Adrenal gland (tissue), 12 donors: ENCODE results near the gene SEMA6D. TPM values are rescaled to one million over a fixed set of nuclear protein-coding genes. Genes with fewer than 3 reads are reported as not detected.

ENCODE experiments used
- DNase-seq, 7 donors: peaks; one replicate each; pipeline ENCODE4 v3.0.0-alpha.2; 2019 to 2020
- H3K27ac ChIP-seq, 5 donors: fragments of 200-600 bp; sonication (generic) in 4 of 5; 1 replicate in 3 of 5; 2 replicates in 2 of 5; pipeline versions ENCODE4 v1.5.1 to v1.8.0; 2016 to 2020; ENCODE audit warnings: mild to moderate bottlenecking in 1 of 5
- H3K27me3 ChIP-seq: fragments of 200-600 bp; 2 replicates; pipeline ENCODE4 v1.8.0; 2021
- H3K36me3 ChIP-seq, 2 donors: fragments of 200-600 bp; replicated peaks in 1 of 2; 1 replicate in 1 of 2; 2 replicates in 1 of 2; pipeline versions ENCODE4 v1.5.1 to v1.8.0; 2018 to 2022
- H3K4me1 ChIP-seq, 2 donors: fragments of 200-600 bp; replicated peaks in 1 of 2; 1 replicate in 1 of 2; 2 replicates in 1 of 2; pipeline versions ENCODE4 v1.5.1 to v1.8.0; 2018 to 2021
- H3K4me3 ChIP-seq, 4 donors: fragments of 200-600 bp; sonication (generic) in 3 of 4; one replicate each; pipeline ENCODE4 v1.5.1; 2016 to 2018
- H3K9me3 ChIP-seq, 3 donors: fragments of 200-600 bp; sonication (generic) in 1 of 3; replicated peaks in 1 of 3; 1 replicate in 2 of 3; 2 replicates in 1 of 3; pipeline versions ENCODE4 v1.5.1 to v1.8.0; 2016 to 2021
- CTCF ChIP-seq, 6 experiments: fragments of 450-650 bp in 4 of 6; fragments of 200-600 bp in 2 of 6; sonication (generic) in 1 of 6; IDR thresholded peaks; 1 replicate in 5 of 6; 2 replicates in 1 of 6; pipeline versions ENCODE4 v1.5.1 to v1.8.0; 2016 to 2021; ENCODE audit warnings: antibody characterized with exemption in 6 of 6, mild to moderate bottlenecking in 2 of 6, moderate library complexity in 1 of 6
- POLR2A ChIP-seq, 2 donors: fragments of 450-650 bp; IDR thresholded peaks; one replicate each; pipeline ENCODE4 v1.6.1; 2017; ENCODE audit warnings: antibody characterized with exemption in 2 of 2, mild to moderate bottlenecking in 2 of 2, moderate library complexity in 1 of 2
- WGBS, 4 donors: extraction: QIAGEN DNeasy Blood & Tissue Kit in 2 of 4; methylation state at CpG; one replicate each; pipeline versions ENCODE4 v1.1.5 to v1.1.7; 2013 to 2017; 5-methylcytosine and 5-hydroxymethylcytosine counted together
- intact Hi-C, 2 donors: fragments of 100-400 bp; cut with DNase I; formaldehyde crosslinking; loops; one replicate each; pipeline versions ENCODE4 v1.14.1 to v1.15.0; 2022 to 2023
- polyA plus RNA-seq, 3 donors: library from polyadenylated mRNA; stranded (reverse); fragments of 200-250 nt in 2 of 3; fragments of 350-450 nt in 1 of 3; fragmentation: Illumina TruSeq in 1 of 3; extraction: RNeasy Lipid Tissue Mini Kit (QIAGEN cat#74804) in 1 of 3; gene quantifications; one replicate each; pipeline ENCODE4 v1.2.3, GENCODE V29; 2013 to 2014
- total RNA-seq, 9 donors: library from RNA; depleted of rRNA in 4 of 9; stranded (reverse); fragments of >200 nt in 4 of 9; fragments of 120-200 nt in 1 of 9; fragmentation: NEBNext Ultra II Directional in 1 of 9; extraction: Animal tissue kit (Norgen Biotek cat#: 25700) in 1 of 9; gene quantifications; one replicate each; pipeline versions ENCODE4 v1.1.0 to v1.2.4, GENCODE V29; 2013 to 2023
- donor health status: healthy with polysubstance abuse.
- donor health status: Bipolar disorder and iron deficiency.
- donor health status: DM: yes; HTN: yes; CAD: no.
- donor health status: DM: no; HTN: no; CAD: no.
- donor health status: DM: no; HTN: no; CAD: no.
- donor health status: DM: yes; HTN: yes; CAD: no.

The SEMA6D gene
- total and polyA plus RNA-seq, 12 donors: 0.30 to 10.3 (median 2.5) TPM

DNA sequence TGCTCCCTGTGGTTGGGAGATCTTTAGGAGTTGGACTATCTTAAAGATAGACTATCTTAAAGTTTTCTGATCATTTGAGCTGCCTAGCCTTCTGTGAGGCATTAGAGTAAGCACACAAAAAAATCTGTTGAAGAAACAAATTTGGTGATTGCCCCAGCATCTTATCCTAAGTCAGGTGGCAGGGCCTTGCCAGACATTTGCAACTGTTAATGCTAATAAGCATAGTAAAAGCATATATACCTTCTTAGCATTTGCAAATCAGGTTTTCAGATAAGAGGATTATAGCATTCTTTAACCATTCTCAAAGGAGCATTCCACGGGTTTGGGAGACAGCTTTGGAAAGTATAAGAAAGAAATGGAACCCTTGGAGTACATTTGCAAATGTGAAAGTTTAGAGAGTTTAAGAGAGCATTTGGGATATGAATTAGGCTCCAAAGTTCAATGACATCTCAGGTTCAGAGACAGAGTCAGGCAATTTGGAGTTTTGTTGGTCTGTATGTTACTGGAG, 61.0 kb downstream of the SEMA6D start:
- H3K27ac ChIP-seq: no peak overlapping the region
- 0 to 82% (median 27%) methylated on average over 1 of the region's 1 CpG for WGBS, 4 donors
- no peaks in the 10 kb centered on the region for H3K27me3 ChIP-seq
- H3K9me3 ChIP-seq: no peaks in the 10 kb centered on the region
- TF ChIP-seq CTCF (IDR thresholded peaks at IDR 0.05) (no peak), POLR2A (IDR thresholded peaks at IDR 0.05) (no peak)
- no peak overlapping the region for H3K4me3 ChIP-seq
- no peaks in the 10 kb centered on the region for H3K36me3 ChIP-seq
- no peak for DNase-seq
- H3K4me1 ChIP-seq: no peaks in the 10 kb centered on the region
- intact Hi-C loops: no loop called here

GRCh38 chr15:47780971-47781370, 63.7 kb downstream of the SEMA6D start:
- no peak overlapping the region for H3K27ac ChIP-seq
- DNase-seq: no peak

DNA sequence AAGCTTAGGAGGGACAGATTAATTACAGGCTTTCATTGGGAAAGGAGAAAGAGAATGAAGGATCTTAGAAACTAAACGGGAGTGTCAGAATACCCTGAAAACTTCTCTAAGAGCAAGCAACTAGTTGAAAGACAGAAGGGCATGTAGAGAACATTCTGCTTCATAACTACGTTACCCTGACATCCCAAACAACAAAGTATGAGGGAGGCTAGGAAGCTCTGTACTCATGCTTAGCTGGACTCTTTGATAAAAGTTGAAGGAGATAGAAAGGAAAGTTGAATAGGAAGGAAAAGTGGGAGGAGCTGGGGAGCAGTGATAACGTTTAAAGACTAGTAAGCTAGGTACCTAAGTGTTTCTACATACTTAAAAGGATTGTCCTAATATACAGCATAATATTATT, 64.2 kb downstream of the SEMA6D start:
- Histone ChIP-seq H3K4me1 (no peaks in the 10 kb centered on the region), H3K4me3 (no peak overlapping the region), H3K27ac (no peak overlapping the region), H3K36me3 (no peaks in the 10 kb centered on the region), H3K27me3 (no peaks in the 10 kb centered on the region), H3K9me3 (no peaks in the 10 kb centered on the region)
- DNase-seq: no peak
- intact Hi-C loops: no loop called here
- no peak for TF ChIP-seq POLR2A (IDR thresholded peaks at IDR 0.05)
- no peak for TF ChIP-seq CTCF (IDR thresholded peaks at IDR 0.05)
- 41 to 53% (median 47%) methylated on average over 3 of the region's 3 CpGs for WGBS, 4 donors

More at GRCh38 chr15:47780971-47781370, 63.7 kb downstream of the SEMA6D start:
- Histone ChIP-seq H3K4me1 (no peaks in the 10 kb centered on the region), H3K4me3 (no peak overlapping the region), H3K36me3 (no peaks in the 10 kb centered on the region), H3K9me3 (no peaks in the 10 kb centered on the region), H3K27me3 (no peaks in the 10 kb centered on the region)
- no peak for TF ChIP-seq POLR2A (IDR thresholded peaks at IDR 0.05)
- intact Hi-C loops: no loop called here
- 49 to 51% (median 50%) methylated on average over 2 of the region's 2 CpGs for WGBS, 4 donors

DNA sequence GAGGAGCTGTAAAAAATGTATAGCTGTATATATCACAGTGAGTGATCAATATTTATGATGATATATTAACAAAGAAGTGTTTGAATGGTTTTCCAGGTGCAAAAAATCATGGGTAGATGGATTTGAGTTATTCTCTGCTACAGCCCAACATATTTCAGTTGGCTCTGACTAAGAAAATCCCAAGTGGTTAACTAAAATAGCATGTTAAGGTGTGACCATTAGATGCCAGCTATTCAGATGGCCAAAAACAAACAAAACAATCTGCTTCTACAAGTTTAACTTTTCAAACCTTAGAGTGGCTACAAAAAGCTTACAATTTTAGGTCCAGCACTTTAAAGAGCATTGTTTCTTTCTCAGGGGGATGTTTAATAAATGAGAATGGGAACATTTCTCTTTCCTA, 67.5 kb downstream of the SEMA6D start:
- Histone ChIP-seq H3K27me3 (no peaks in the 10 kb centered on the region), H3K4me1 (no peaks in the 10 kb centered on the region), H3K9me3 (no peaks in the 10 kb centered on the region), H3K27ac (no peak overlapping the region), H3K36me3 (no peaks in the 10 kb centered on the region), H3K4me3 (no peak overlapping the region)
- intact Hi-C loops: no loop called here
- no peak for TF ChIP-seq CTCF (IDR thresholded peaks at IDR 0.05)
- no peak for TF ChIP-seq POLR2A (IDR thresholded peaks at IDR 0.05)
- no peak for DNase-seq

GRCh38 chr15:47786371-47786770, 69.1 kb downstream of the SEMA6D start:
- 81 to 94% (median 88%) methylated on average over 4 of the region's 4 CpGs for WGBS, 4 donors

More at GRCh38 chr15:47786371-47786770, 69.1 kb downstream of the SEMA6D start:
- no peak for DNase-seq
- no peaks in the 10 kb centered on the region for H3K9me3 ChIP-seq
- H3K27me3 ChIP-seq: no peaks in the 10 kb centered on the region
- H3K36me3 ChIP-seq: no peaks in the 10 kb centered on the region
- H3K4me1 ChIP-seq: no peaks in the 10 kb centered on the region
- H3K27ac ChIP-seq: no peak overlapping the region
- no peak overlapping the region for H3K4me3 ChIP-seq
- intact Hi-C loops: no loop called here
- TF ChIP-seq CTCF (IDR thresholded peaks at IDR 0.05) (no peak), POLR2A (IDR thresholded peaks at IDR 0.05) (no peak)
